GM12872 (cell line): Measurements from ENCODE around the gene COL12A1.

Source experiments
- TF ChIP-seq, protein P1 (sequence below): IDR thresholded peaks from 3 replicates; pipeline ENCODE4 v1.5.1; 2011; ENCODE audit warnings: low read depth, mild to moderate bottlenecking, low read length, moderate library complexity; ENCODE audit not compliant: insufficient read depth

Gene COL12A1

DNA sequence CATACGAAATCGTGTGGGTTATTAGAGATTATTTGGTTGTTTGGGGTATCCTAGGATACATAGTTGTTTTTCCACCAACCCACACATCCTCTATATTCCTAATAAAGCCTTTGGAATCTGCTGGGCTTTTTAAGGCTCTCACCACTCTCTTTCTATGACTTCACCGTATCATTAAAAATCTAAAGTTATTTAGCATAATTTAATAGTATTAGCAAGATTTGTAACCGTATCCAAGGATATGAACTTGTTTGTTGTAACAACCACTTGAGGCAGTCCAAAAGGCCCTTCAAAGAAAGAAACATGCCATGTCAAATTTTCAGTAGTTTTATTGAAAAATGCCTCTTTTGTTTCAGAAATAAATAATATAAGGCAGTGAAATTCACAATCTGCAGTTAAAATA is 121.8 kb downstream of the COL12A1 start:
- TF ChIP-seq, protein P1, sequence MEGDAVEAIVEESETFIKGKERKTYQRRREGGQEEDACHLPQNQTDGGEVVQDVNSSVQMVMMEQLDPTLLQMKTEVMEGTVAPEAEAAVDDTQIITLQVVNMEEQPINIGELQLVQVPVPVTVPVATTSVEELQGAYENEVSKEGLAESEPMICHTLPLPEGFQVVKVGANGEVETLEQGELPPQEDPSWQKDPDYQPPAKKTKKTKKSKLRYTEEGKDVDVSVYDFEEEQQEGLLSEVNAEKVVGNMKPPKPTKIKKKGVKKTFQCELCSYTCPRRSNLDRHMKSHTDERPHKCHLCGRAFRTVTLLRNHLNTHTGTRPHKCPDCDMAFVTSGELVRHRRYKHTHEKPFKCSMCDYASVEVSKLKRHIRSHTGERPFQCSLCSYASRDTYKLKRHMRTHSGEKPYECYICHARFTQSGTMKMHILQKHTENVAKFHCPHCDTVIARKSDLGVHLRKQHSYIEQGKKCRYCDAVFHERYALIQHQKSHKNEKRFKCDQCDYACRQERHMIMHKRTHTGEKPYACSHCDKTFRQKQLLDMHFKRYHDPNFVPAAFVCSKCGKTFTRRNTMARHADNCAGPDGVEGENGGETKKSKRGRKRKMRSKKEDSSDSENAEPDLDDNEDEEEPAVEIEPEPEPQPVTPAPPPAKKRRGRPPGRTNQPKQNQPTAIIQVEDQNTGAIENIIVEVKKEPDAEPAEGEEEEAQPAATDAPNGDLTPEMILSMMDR, result no peak

GRCh38 chr6:75081921-75082320 is 123.9 kb downstream of the COL12A1 start:
- TF ChIP-seq, protein P1, result no peak

GRCh38 chr6:75081047-75081446 is 124.8 kb downstream of the COL12A1 start:
- TF ChIP-seq, protein P1, result no peak

- TF ChIP-seq, protein P1, result no peak
Observed at GRCh38 chr6:75079589-75079988, 126.3 kb downstream of the COL12A1 start.

- TF ChIP-seq, protein P1, result no peak
Observed at GRCh38 chr6:75077701-75078100, 128.2 kb downstream of the COL12A1 start.

GRCh38 chr6:75076009-75076408 is 129.8 kb downstream of the COL12A1 start:
- TF ChIP-seq, protein P1, result no peak

- TF ChIP-seq, protein P1, result no peak
Observed at GRCh38 chr6:75070244-75070643, 135.6 kb downstream of the COL12A1 start.

- TF ChIP-seq, protein P1, result 0 out of 3 replicates have a peak, but pooled peaks have one; percentile 5
Observed at GRCh38 chr6:75065523-75065922, 140.3 kb downstream of the COL12A1 start.
